GM19455 (cell line): ENCODE measurements around the gene TMEM41B.
"Not testable (repeated sequence)": the region's sequence is repeated elsewhere in the genome, so short reads cannot be mapped to it uniquely, and the experiment has no call there.

Source experiments
- ATAC-seq: cut with Tn5 transposase; IDR thresholded peaks from one replicate; pipeline ENCODE4 v1.9.1; 2021; ENCODE audit not compliant: unreplicated experiment

Gene TMEM41B, protein sequence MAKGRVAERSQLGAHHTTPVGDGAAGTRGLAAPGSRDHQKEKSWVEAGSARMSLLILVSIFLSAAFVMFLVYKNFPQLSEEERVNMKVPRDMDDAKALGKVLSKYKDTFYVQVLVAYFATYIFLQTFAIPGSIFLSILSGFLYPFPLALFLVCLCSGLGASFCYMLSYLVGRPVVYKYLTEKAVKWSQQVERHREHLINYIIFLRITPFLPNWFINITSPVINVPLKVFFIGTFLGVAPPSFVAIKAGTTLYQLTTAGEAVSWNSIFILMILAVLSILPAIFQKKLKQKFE

DNA sequence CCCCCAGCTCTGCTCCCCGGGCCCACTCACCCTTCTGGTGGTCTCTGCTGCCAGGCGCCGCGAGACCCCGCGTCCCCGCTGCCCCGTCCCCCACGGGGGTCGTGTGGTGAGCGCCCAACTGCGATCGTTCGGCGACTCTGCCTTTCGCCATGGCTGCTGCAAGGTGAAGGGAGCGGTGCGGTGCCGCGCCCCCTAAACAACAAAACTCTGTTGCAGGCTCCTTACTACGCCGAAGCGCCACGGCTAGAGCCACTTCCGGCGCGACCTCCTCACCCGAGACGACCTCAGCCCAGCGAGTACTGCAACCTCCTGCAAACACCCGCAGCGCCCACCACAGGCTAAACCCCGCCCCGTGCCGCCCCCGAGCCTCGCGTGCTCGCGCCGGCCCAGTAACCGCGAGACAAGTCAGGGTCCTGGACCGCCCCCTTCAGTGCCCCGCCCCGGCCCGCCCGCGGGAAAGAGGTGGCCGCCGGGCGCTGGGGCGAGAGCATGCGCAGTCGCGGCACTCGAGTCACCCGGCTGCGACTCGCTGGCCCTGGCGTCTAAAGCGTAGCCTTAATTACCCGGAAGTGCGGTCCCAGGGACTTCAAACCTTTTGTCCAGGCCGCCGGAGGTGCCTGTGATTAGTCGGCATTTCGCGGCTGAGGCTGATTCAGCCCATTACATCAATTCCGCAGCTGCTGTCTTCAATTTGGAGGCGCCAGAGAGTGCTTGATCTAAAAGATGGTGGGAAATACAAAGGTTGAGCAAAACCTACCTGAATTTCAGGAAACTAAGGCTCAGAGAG lies at the start of gene TMEM41B:
TMEM41B (minus strand) TSS at position 303 of the 787 bp plus-strand sequence; CDS start at position 151, 152 bp downstream.
- peak; percentile 92 for ATAC-seq

DNA sequence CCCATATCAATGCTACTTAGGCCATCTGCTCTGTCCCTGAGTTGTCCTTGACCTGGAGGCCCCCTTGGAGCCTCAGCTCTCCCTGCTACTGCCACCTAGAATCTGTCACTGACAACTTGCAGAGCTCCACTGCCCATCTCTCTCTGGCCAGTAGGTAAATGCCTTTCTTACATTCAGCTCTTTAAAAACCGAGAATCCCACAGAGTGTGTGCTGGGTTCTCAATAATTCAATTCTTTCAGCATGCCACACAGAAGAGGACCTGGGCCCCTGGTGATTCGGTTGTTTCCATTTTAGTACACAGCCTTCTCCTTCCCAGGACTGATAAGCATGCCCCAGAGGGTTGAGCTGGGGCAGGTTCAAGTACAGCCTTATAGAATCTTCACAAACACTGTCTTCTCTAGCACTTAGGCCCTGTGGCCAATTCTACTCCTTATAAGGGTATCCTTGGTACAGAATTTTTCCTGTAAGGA lies 48.0 kb upstream of the TMEM41B start:
- no peak for ATAC-seq

DNA sequence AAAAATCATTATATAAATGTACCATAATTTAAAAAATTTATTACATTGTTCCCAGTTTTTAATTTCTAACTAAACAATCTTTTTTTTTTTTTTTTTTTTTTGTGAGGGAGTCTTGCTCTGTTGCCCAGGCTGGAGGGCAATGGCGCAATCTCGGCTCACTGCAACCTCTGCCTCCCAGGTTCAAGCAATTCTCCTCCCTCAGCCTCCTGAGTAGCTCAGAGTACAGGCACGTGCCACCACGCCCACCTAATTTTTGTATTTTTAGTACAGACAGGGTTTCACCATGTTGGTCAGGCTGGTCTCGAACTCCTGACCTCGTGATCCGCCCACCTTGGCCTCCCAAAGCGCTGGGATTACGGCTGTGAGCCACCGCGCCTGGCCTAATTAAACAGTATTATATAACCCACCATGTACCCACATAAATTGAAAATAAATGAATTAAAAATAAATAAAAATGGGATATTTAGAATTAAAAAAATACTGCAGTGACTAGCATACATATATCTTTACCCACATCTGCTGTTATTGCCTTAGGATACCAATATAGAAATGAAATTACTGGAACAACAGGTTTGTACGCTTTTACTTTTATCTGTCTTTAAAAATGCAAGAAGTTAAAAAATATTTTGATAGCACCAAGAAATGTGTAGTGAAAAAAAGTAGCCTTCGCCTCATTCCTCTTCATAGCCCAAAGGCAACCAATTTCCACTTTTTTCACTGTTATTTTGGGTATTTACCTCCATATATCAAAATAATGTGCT lies 46.6 kb upstream of the TMEM41B start:
- not testable (repeated sequence) for ATAC-seq

DNA sequence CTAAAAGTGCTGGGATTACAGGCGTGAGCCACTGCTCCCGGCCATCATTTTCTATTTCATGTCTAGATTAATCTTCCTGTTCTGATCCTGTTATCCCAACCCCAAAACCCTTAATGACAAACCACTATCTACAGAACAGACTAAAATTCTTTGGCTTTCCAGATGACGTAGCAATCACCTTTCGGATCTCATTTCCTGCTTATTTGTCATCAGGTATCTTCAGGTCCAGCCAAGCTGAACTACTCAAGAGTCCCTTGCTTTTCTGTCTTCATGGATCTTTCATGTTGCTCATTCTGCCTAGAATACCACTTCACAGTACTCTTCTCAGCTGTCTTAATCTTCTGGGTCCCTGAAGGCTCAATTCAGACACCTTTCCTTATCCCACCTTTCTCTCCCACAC lies 42.6 kb upstream of the TMEM41B start:
- ATAC-seq, result no peak

DNA sequence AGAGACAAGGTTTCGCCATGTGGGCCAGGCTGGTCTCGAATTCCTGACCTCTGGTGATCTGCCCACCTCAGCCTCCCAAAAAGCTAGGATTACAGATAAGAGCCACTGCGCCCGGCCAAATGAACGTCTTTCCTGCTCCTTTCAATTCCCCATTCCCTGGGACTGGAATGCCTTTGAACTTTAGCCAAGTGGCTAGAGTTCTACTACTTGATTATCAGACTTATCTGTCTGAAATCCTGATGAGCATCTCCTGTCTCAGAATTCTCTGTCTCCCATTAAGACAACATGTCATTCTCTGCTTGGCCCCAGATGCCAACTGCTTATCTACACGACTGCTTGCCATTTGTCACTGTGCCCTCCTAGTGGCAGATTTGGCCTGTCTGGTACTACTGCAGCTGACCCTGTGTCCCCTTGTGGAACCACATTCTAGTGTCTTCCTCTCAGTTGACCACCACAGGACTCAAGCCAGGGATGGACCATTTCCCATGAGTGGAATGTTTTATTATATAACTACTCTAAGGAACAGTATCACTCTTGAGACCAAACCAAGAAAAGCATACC lies 37.0 kb upstream of the TMEM41B start:
- no peak for ATAC-seq

DNA sequence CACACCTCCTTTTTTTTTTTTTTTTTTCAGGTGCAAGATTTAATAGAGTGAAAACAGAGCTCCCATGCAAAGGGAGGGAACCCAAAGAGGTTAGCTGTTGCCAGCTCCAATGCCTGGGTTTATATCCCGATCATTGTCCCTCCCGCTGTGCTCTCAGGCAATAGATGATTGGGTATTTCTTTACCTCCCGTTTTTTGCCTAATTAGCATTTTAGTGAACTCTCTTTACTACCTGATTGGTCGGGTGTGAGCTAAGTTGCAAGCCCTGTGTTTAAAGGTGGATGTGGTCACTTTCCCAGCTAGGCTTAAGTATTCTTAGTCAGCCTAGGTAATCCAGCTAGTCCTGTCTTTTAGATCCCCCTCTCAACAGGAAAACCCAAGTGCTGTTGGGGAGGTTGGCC lies 33.4 kb upstream of the TMEM41B start:
- ATAC-seq, result not testable (repeated sequence)

DNA sequence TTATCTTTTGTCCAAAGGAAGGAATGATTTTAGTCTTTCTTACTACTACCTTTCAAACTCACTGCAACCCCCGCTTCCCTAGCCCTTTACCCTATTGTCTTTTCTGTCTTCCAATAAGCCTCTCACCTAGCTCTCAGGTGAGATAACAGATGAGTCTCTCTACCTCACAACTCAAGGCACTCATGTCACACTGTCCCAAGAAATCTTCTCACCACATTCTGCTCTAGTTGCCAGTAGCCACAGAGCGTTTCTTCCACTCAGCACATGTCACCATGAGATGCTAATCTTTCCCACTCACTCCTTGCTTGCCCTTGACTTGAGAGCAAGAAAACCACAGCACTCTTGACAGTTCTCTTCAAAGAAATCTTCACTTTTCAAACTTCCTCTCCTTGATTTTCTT lies 32.7 kb upstream of the TMEM41B start:
- no peak for ATAC-seq

DNA sequence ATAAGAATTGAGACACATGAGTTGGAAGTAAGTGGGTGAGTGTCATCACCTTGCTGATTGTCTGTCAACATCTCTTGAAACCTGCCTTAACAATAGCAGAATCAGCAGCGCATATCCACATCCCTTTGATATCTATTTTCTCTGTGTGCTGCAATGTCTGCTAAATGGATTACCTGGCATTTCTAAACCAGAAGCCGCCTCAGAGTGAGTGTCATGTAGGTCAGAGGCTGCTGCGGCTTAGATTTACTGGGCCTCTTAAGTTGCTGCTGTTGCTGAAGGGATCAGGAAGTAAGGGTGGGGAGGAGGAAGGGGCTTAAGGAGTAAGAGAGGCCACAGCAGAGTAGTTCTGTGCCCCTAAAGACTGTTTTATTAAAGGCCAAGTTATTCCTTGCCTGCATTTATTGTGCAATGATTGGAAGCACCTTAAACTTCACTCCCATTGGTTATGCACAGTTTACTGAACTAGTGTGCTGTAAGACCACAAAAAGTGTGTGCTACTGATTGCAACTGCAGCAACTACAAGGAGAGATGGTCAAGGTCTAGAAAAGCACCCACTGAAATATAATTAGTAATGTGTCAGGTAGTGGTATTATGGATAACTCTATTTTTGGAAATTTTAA lies 29.8 kb upstream of the TMEM41B start:
- ATAC-seq, result no peak

DNA sequence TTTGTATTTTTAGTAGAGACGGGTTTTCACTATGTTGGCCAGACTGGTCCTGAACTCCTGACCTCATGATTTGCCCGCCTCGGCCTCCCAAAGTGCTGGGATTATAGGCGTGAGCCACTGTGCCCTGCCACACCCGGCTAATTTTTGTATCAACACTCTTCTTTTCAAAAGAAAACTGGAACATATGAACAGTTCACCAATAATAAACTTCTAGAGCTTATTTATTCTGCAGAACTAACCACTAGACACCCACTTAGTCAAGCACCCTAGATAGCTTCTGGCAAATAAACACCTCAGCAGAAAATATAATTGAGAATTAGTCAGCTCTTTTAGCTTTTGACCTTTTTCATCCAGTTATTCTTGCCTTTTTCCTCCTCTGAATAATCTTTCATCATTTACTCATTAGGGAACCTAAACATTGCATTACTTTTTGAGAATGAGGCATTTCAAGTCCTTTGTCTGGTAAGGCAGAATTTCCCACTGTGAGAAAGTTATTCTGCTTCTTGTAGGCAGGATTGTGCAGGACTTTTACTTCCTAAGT lies 27.3 kb upstream of the TMEM41B start:
- no peak for ATAC-seq

DNA sequence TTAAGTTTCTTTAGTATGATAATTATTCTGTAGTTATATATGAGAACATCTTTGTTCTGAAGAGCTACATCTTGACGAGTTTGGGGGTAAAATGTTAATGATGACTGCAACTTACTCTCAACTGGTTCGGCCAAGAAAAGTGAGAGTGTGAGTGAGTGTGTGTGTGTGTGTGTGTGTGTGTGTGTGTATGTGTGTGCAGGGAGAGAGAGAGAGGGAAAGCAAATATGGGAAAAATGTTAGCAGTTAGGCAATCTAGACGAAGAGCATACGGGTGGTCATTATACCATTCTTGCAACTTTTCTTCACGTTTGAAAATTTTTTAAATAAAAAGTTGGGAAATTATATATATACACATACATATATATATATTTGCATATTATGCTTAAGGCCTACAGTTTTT lies 18.3 kb upstream of the TMEM41B start:
- no peak for ATAC-seq

DNA sequence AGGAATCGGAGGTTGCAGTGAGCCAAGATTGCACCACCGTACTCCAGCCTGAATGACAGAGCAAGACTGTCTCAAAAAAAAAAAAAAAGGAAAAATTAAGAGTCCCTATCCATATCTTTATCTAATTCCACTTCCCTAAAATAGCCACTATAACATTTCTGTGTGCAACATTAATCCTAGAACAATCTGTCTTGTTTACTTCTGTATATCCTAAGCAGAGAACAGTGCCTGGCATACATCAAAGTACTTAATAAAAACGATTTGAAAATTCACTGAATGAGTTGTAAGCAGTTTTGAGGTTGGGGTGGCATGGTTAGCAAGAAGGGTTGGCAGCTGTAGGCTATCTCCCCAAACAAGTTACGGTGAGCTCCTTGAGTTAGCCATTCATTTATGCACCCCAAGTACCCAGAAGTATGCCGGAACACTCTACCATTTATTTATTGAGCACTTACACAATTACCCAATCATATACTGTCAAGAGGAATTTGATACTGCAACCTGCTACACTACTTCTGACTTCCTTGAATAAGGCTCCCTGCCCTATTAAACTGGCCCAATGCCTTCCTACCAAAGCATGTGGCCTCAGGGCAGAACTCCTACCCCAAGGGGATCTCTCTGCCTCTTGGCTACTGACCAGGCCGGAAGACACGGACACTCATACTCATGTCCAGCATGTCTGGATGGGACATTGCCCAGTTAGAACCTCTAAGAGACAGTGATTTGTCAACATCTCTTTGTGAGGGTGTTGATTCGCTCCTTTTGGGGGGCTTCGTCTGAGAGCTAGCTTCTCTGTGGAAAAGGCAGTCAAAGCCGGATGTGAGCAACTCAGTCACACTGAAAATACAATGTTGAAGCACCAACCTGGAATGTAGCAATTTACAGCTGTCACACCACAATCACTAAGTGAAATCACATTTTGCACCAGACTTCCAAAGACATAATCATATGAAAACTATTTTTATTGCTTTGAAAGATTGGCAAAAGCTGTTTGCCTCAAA lies 16.3 kb upstream of the TMEM41B start:
- no peak for ATAC-seq

DNA sequence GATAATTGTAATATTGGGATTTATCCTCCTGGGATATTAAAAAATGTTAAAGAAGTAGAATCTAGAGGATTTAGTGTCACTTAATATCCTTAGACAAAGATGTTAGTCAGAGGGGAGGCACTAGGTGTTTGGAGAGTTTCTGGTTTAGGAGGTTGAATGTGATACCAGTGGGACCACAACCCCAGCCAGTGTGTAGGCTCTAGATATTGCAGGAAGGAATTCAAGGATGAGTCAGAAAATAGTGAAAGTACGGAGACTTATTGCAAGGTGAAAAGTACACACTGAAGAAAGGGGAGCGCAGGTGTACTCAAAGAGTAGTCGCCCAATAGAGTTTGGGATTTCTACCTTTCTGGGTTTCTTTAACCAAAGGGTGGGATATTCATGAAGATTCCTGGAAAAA lies 5.7 kb upstream of the TMEM41B start:
- no peak for ATAC-seq

DNA sequence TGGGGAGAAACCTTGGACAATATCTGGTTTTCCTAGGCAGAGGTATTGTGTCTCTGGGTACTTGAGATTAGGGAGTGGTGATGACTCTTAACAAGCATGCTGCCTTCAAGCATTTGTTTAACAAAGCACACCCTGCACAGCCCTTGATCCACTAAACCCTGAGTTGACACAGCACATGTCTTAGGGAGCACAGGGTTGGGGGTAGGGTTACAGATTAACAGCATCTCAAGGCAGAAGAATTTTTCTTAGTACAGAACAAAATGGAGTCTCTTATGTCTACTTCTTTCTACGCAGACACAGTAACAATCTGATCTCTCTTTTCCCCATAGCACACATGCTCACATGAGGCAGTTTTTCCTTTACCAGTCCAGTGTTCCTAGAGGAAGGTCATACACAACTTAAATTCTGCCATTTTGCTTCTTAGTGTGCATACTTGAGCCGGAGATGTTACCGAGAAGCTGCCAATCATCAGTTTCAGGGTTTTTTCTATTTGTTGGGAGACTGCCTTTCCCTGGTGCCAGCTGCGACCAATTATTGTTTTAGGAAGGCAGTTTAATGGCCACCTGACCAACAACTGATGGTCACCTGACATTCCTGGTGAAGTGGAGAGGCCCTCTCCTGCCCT lies 5.1 kb upstream of the TMEM41B start:
- not testable (repeated sequence) for ATAC-seq

DNA sequence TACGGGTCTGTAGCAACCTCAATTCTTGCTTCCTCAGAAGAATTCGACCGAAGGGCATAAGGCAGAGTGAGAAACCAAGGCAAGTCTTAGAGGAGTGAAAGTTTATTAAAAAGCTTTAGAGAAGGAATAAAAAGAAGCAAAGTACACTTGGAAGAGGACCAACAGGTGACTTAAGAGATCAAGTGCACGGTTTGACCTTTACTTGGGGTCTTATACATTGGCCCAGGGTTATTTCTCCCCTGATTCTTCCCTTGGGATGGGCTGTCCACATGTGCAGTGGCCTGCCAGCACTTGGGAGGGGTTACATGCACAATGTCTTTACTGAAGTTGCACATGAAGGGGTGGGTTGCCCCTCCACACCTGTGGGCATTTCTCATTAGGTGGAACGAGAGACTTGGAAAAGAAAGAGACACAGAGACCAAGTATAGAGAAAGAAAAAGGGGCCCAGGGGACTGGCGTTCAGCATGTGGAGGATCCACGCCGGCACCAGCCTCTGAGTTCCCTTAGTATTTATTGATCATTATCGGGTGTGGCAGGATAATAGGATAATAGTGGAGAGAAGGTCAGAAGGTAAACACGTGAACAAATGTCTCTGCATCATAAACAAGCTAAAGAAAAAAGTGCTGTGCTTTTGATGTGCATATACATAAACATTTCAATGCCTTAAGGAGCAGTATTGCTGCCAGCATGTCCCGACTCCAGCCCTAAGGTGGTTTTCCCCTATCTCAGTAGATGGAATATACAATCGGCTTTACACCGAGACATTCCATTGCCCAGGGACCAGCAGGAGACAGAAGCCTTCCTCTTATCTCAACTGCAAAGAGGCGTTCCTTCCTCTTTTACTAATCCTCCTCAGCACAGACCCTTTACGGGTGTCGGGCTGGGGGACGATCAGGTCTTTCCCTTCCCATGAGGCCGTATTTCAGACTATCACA lies 4.3 kb upstream of the TMEM41B start:
- not testable (repeated sequence) for ATAC-seq

DNA sequence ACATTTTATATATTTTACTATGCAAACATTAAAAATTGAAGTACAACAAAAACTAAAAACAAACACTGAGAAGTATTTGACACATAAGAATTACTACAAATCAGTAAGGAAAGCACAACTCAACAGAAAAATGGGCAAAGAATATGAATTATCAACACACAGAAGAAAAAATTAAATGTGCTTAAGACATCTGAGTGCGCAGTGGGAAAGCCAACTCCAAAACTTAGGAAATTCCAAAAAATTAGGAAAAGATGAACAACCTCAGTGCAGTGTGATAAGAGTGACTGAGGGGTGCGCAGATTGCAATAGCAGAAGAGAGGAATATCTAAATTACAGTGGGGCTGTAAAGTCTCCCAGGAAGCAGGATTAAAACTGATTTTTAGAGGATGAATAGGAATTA lies 1.9 kb upstream of the TMEM41B start:
- no peak for ATAC-seq

DNA sequence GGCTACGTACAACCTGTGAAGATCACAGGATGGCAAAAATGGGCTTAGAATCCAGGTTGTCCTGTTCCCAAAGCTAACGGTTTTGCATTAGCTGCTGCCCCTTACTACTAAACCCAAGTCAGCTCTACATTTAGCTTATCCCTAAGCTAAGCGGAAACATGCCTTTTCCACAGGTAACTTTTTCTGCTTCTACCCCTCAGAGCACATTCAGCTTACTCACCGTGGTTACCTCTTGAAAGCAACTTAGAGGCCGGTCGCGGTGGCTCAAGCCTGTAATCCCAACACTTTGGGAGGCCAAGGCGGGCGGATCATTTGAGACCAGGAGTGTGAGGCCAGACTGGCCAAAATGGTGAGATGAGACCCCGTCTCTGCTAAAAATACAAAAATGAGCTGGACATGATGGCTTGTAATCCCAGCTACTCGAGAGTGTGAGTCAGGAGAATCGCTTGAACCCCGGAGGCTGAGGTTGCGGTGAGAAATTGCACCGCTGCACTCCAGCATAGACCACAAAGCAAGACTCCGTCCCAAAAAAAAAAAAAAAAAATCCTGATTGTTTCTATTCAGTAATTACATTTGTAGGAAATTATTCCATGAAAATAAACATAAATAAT lies 790 bp upstream of the TMEM41B start:
- no peak for ATAC-seq

DNA sequence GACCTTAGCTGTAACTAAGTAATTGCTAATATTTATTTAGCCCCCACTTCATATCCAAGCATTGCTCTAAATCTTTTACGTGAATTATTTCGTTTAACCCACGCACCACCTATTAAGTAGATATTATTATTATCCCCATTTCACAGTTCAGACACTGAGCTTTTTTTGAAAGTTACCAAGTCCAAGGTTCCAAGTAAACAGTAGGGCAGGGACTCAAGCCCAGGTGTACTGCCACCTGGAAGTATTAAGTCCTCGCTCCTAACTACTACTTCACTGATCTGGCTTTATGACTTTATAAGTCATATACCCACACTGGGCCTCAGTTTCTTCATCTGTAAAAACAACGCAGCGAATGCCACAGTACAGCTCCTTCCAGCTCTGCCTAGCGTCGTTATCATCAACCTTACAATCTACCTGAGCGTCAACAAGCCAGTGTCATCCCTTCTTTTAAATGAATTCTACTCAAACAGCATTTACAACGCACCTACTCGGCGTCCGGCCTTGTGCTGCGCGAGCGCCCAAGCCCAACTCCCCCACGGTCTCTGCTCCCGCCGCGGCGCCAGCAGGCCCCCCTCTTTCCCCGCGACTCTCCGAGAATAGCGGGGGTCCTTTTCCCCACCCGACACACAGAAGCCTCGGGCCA lies 624 bp downstream of the TMEM41B start:
- ATAC-seq, result peak; percentile 20
